Measurements from ENCODE around the gene RECQL5.

GRCh38 chr17:75607086-75607485 is 59.9 kb downstream of the RECQL5 start:
- no peak for TF ChIP-seq CTCF (IDR thresholded peaks at IDR 0.05)
- TF ChIP-seq POLR2A (IDR thresholded peaks at IDR 0.05), result no peak
